Measurements from ENCODE around the gene POU6F2.
"Not testable (repeated sequence)": the region's sequence is repeated elsewhere in the genome, so short reads cannot be mapped to it uniquely, and the experiment has no call there.

Gene POU6F2

GRCh38 chr7:39001595-39001994 is 23.9 kb downstream of the POU6F2 start:
- no peak for DNase-seq

- no peak for DNase-seq
Measured at GRCh38 chr7:39002755-39003154, 25.0 kb downstream of the POU6F2 start.

GRCh38 chr7:39005036-39005435 is 27.3 kb downstream of the POU6F2 start:
- no peak for DNase-seq

- DNase-seq, result no peak
Measured at GRCh38 chr7:39005461-39005860, 27.8 kb downstream of the POU6F2 start.

GRCh38 chr7:39013049-39013939 is 35.6 kb downstream of the POU6F2 start:
- not testable (repeated sequence) for DNase-seq

GRCh38 chr7:39016609-39017008 is 38.9 kb downstream of the POU6F2 start:
- no peak for DNase-seq

- no peak for DNase-seq
Measured at GRCh38 chr7:39017369-39017915, 39.7 kb downstream of the POU6F2 start.

GRCh38 chr7:39022796-39023195 is 45.1 kb downstream of the POU6F2 start:
- no peak for DNase-seq

- DNase-seq, result no peak
Measured at GRCh38 chr7:39027491-39027890, 49.8 kb downstream of the POU6F2 start.

GRCh38 chr7:39033885-39034624 is 56.3 kb downstream of the POU6F2 start:
- DNase-seq, result no peak

- DNase-seq, result no peak
Measured at GRCh38 chr7:39035156-39035555, 57.4 kb downstream of the POU6F2 start.

GRCh38 chr7:39035903-39036302 is 58.2 kb downstream of the POU6F2 start:
- no peak for DNase-seq

- DNase-seq, result no peak
Measured at GRCh38 chr7:39042670-39043069, 65.0 kb downstream of the POU6F2 start.

- DNase-seq, result no peak
Measured at GRCh38 chr7:39043531-39043930, 65.8 kb downstream of the POU6F2 start.

- DNase-seq, result no peak
Measured at GRCh38 chr7:39044489-39044888, 66.8 kb downstream of the POU6F2 start.

GRCh38 chr7:39045231-39045630 is 67.5 kb downstream of the POU6F2 start:
- DNase-seq, result no peak

GRCh38 chr7:39051279-39051678 is 73.6 kb downstream of the POU6F2 start:
- DNase-seq, result no peak

- no peak for DNase-seq
Measured at GRCh38 chr7:39051707-39052106, 74.0 kb downstream of the POU6F2 start.

- DNase-seq, result no peak
Measured at GRCh38 chr7:39054731-39055130, 77.0 kb downstream of the POU6F2 start.

GRCh38 chr7:39056153-39056552 is 78.4 kb downstream of the POU6F2 start:
- no peak for DNase-seq

- DNase-seq, result no peak
Measured at GRCh38 chr7:39062811-39063210, 85.1 kb downstream of the POU6F2 start.

GRCh38 chr7:39069031-39069430 is 91.3 kb downstream of the POU6F2 start:
- no peak for DNase-seq
